Lower lobe of right lung (tissue), 2 donors: Measurements from ENCODE around the gene DAZL. TPM values are rescaled to one million over a fixed set of nuclear protein-coding genes. Genes with fewer than 3 reads are reported as not detected.

Source experiments
- ATAC-seq, 2 donors: fragments of 200-7000 bp; cut with Tn5 transposase; one replicate each; pipeline ENCODE4 v1.9.1; 2020 to 2022; ENCODE audit warnings: mild to moderate bottlenecking in 2 of 2, moderate library complexity in 2 of 2
- DNase-seq: peaks from one replicate; pipeline ENCODE4 v3.0.0-alpha.2; 2020
- H3K27ac ChIP-seq: fragments of 200-600 bp; one replicate; pipeline ENCODE4 v1.8.0; 2022
- H3K27me3 ChIP-seq: fragments of 200-600 bp; one replicate; pipeline ENCODE4 v1.8.0; 2022; ENCODE audit warnings: low read depth
- H3K36me3 ChIP-seq: fragments of 200-600 bp; one replicate; pipeline ENCODE4 v1.8.0; 2022; ENCODE audit warnings: mild to moderate bottlenecking
- H3K4me1 ChIP-seq: fragments of 200-600 bp; one replicate; pipeline ENCODE4 v1.8.0; 2022
- H3K4me3 ChIP-seq: fragments of 200-600 bp; one replicate; pipeline ENCODE4 v1.8.0; 2022; ENCODE audit warnings: mild to moderate bottlenecking
- H3K9me3 ChIP-seq: fragments of 200-600 bp; one replicate; pipeline ENCODE4 v1.8.0; 2022
- CTCF ChIP-seq: fragments of 200-600 bp; IDR thresholded peaks from one replicate; pipeline ENCODE4 v1.8.0; 2022; ENCODE audit warnings: antibody characterized with exemption, mild to moderate bottlenecking
- intact Hi-C: fragments of 100-400 bp; cut with DNase I; formaldehyde crosslinking; loops from one replicate; pipeline ENCODE4 v1.11.0; 2022
- total RNA-seq: library from RNA; stranded (reverse); fragmentation: NEBNext Ultra II Directional; extraction: Animal tissue kit (Norgen Biotek cat#: 25700); gene quantifications from one replicate; pipeline ENCODE4 v1.2.1, GENCODE V29; 2021
- donor health status: DM: no; HTN: yes; CAD: no; lungs with severe emphysema.

DAZL gene
- total RNA-seq, 1 donor from 2014 or later = not detected

DNA sequence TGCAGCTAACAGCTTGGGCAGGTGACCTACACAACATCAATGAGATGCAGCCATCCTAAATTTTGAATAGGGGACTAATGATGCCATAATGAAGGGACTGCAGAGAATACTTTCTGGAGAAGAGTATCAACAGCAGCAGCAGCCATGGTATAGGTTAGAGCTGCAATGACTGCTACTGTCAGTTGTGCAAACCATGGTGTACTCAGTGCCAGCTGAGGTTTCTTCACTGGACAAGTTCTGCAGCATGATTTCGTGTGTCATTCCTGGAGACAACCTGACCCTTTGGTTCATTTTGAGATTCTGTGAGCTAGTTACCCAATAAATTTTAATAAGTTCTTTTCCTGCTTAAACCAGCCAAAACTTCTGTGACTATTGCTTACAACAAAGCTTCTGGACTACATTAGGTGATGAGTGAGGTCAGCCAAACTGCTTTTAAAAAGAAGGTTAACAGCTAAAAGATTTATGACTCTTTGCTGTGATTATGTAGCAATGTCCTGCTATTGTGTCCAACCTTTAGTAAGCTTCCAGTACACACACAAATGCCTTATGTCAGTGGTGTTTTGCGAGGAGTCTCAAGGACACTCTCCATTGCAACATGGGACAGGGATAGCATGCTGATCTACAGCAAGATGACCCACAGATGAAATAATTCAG, 4.8 kb upstream of the DAZL start:
- no peak overlapping the region for H3K27ac ChIP-seq
- H3K36me3 ChIP-seq = no peaks in the 10 kb centered on the region
- no peaks in the 10 kb centered on the region for H3K9me3 ChIP-seq
- H3K4me1 ChIP-seq = no peaks in the 10 kb centered on the region
- intact Hi-C loops = loop anchor here (10.0 kb wide), 1 partner anchor 625 kb away; no protein-coding TSS in a partner anchor
- DNase-seq = no peak
- no peaks in the 10 kb centered on the region for H3K27me3 ChIP-seq
- no peak for TF ChIP-seq CTCF
- H3K4me3 ChIP-seq = no peak overlapping the region
- no peak for ATAC-seq

GRCh38 chr3:16608816-16609215, 3.6 kb upstream of the DAZL start:
- Histone ChIP-seq H3K27ac (no peak overlapping the region), H3K9me3 (no peaks in the 10 kb centered on the region), H3K27me3 (no peaks in the 10 kb centered on the region), H3K36me3 (no peaks in the 10 kb centered on the region), H3K4me1 (no peaks in the 10 kb centered on the region), H3K4me3 (no peak overlapping the region)
- no peak for TF ChIP-seq CTCF
- intact Hi-C loops = loop anchor here (10.0 kb wide), 1 partner anchor 626 kb away; no protein-coding TSS in a partner anchor
- ATAC-seq = no peak
- no peak for DNase-seq

DNA sequence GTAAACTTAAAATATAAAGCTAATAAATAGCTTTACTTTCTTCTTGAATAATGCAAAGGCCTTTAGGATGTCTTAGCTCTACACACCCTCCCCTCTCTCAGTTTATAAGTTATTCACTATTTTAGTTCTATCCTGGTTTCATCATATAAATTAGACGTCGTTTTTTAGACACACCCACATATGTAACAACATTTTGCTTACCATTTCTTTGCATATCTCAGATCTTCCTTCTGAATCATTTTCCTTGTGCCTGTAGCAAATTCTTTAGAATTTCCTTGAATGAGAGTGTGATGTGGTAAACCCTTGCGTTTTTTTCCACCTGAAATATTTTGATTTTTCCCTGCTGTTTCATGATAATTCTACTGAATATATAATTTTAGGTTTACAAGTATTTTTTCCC, 2.5 kb upstream of the DAZL start:
- Histone ChIP-seq H3K4me1 (no peaks in the 10 kb centered on the region), H3K36me3 (no peaks in the 10 kb centered on the region), H3K27ac (no peak overlapping the region), H3K4me3 (no peak overlapping the region), H3K27me3 (no peaks in the 10 kb centered on the region), H3K9me3 (no peaks in the 10 kb centered on the region)
- intact Hi-C loops = loop anchor here (10.0 kb wide), 1 partner anchor 627 kb away; no protein-coding TSS in a partner anchor
- no peak for ATAC-seq
- TF ChIP-seq CTCF = no peak
- no peak for DNase-seq

DNA sequence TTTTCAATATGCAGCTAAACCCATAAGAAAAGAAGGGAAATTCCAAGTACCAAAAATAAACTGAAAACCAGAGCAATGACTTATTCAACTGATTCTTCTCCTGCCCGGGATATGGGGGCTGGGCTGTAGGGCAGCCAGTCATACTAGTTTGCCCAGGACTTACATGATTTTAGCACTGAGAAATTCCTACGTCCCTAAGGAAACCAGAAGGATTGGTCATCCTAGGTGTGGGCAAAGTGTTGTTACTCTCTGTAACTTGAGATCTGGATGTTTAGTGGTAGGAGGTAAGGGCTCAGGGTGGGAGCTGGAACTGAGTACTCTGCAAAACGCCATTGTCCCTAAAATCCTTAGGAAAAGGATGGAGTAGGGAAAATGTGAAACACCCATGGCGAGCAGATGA, 1.2 kb upstream of the DAZL start:
- DNase-seq = no peak
- intact Hi-C loops = loop anchor here (10.0 kb wide), 1 partner anchor 628 kb away; no protein-coding TSS in a partner anchor

GRCh38 chr3:16605966-16606365, 743 bp upstream of the DAZL start:
- Histone ChIP-seq H3K9me3 (no peaks in the 10 kb centered on the region), H3K36me3 (no peaks in the 10 kb centered on the region), H3K4me1 (peaks cover 3% of the 10 kb centered on the region), H3K27me3 (no peaks in the 10 kb centered on the region), H3K4me3 (no peak overlapping the region), H3K27ac (no peak overlapping the region)
- no peak for TF ChIP-seq CTCF
- DNase-seq = no peak
- intact Hi-C loops = loop anchor here (10.0 kb wide), 1 partner anchor 629 kb away; no protein-coding TSS in a partner anchor
- no peak for ATAC-seq

More for the DNA sequence above, 1.2 kb upstream of the DAZL start:
- Histone ChIP-seq H3K4me1 (peaks cover 3% of the 10 kb centered on the region), H3K9me3 (no peaks in the 10 kb centered on the region), H3K27ac (no peak overlapping the region), H3K27me3 (no peaks in the 10 kb centered on the region), H3K4me3 (no peak overlapping the region), H3K36me3 (no peaks in the 10 kb centered on the region)
- ATAC-seq = no peak
- TF ChIP-seq CTCF = no peak
